ENCODE results near the gene HS6ST3. TPM values are rescaled to one million over a fixed set of nuclear protein-coding genes. Genes with fewer than 3 reads are reported as not detected.

HS6ST3 gene
- total RNA-seq, 1 donor from 2014 or later = under 0.01 TPM

- no peak for FAIRE-seq
- Histone ChIP-seq H3K36me3 (ENCODE audit: control insufficient read depth, insufficient read depth, low read length) (no peaks in the 10 kb centered on the region), H3K27me3 (ENCODE audit: control insufficient read depth, insufficient read depth, low read length) (no peaks in the 10 kb centered on the region), H3K4me3 (ENCODE audit: low read depth, low read length) (no peak overlapping the region)
- DNase-seq (ENCODE audit: low read depth) = no peak
- TF ChIP-seq CTCF (IDR thresholded peaks at IDR 0.05; ENCODE audit: insufficient read depth, low read length, severe bottlenecking) = no peak
These were observed 195.1 kb downstream of the HS6ST3 start for GRCh38 chr13:96284971-96285370.

DNA sequence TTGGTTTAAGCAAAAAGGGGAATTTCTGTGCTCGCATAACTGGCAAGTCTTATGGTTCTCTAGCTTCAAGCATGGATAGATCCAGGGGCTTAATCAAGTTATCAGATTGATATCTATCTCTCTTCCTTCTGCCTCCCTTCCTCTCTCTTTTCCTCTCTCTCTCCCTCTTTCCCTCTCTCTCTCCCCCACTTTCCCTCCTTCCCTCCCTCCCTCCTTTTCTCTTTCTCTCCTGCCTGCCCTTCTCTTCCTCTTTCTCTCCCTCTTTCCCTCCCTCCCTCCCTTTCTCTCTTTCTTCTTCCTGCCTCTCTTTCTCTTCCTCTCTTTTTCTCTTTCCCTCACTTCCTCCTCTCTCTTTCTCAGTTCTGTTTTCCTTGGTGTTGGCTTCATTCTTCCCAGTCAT lies 195.8 kb downstream of the HS6ST3 start:
- Histone ChIP-seq H3K36me3 (ENCODE audit: control insufficient read depth, insufficient read depth, low read length) (no peaks in the 10 kb centered on the region), H3K27me3 (ENCODE audit: control insufficient read depth, insufficient read depth, low read length) (no peaks in the 10 kb centered on the region), H3K4me3 (ENCODE audit: low read depth, low read length) (no peak overlapping the region)
- DNase-seq (ENCODE audit: low read depth) (no peak), FAIRE-seq (no peak)
- no peak for TF ChIP-seq CTCF (IDR thresholded peaks at IDR 0.05; ENCODE audit: insufficient read depth, low read length, severe bottlenecking)

DNA sequence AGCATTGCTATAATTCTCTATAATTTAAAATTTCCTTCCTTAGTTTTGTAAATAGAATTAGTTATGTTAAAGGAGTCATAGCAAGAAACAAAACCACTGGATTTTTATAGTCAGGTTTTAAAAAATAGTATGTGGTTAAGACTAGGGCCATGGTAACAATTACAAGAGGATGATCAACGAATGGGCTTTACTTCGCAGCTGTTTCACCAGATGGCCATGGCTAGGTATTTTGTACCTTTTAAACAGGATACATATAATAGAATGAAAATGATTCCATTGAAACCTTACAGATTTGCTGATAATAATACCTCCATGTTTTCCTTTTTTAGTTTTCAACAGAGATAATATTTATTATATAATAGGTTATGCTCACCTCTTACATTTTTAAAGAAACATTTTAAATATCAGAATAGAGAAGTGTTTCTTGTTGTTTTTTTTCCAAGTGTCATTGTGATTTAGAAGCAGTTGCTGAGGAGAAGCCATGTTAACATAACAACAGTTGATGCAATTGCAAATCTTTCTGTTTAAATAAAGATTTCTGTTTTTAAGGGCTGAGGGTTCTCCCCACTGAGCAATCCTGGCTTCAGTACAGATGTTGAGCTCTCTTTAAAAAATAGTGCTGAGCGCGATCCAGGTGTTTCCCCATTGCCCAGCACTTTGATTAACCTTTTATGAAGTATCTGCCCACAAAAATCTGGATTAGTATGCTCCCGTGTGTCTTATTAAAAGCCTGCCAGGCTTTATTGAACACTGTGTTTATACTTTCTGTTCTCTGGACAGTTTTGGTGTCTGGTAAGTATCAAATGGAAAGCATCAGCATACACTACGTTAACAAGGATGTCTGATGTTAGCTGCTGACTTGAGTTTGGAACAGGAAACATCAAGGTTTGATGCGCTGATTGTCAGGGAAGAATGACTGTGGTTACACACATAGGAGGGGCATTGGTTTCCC lies 205.3 kb downstream of the HS6ST3 start:
- no peak for FAIRE-seq
- Histone ChIP-seq H3K4me3 (ENCODE audit: low read depth, low read length) (no peak overlapping the region), H3K27me3 (ENCODE audit: control insufficient read depth, insufficient read depth, low read length) (no peaks in the 10 kb centered on the region), H3K36me3 (ENCODE audit: control insufficient read depth, insufficient read depth, low read length) (no peaks in the 10 kb centered on the region)
- no peak for DNase-seq (ENCODE audit: low read depth)
- TF ChIP-seq CTCF (IDR thresholded peaks at IDR 0.05; ENCODE audit: insufficient read depth, low read length, severe bottlenecking) = no peak

- no peak for TF ChIP-seq CTCF (IDR thresholded peaks at IDR 0.05; ENCODE audit: insufficient read depth, low read length, severe bottlenecking)
- Histone ChIP-seq H3K4me3 (ENCODE audit: low read depth, low read length) (no peak overlapping the region), H3K27me3 (ENCODE audit: control insufficient read depth, insufficient read depth, low read length) (no peaks in the 10 kb centered on the region), H3K36me3 (ENCODE audit: control insufficient read depth, insufficient read depth, low read length) (no peaks in the 10 kb centered on the region)
- no peak for DNase-seq (ENCODE audit: low read depth)
- no peak for FAIRE-seq
These were observed 207.5 kb downstream of the HS6ST3 start for GRCh38 chr13:96297360-96297759.

DNA sequence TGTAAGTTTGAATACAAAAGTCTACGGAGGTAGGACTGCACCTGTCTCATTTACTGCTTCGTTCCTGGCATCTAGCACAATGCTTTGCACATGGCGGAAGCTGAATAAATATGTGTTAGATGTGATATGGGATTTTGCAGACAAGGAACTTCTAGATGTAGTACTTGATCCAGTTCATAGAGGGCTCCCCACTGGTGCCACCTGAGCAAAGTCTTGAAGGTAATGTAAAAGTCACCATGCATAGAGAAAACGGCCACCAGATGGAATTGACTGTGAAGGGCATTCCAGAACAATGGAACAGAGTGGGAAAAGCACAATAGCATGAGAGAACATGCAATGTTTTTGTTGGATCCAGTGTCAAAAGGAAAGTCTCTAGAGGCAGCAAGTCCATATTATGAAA lies 209.3 kb downstream of the HS6ST3 start:
- Histone ChIP-seq H3K36me3 (ENCODE audit: control insufficient read depth, insufficient read depth, low read length) (no peaks in the 10 kb centered on the region), H3K27me3 (ENCODE audit: control insufficient read depth, insufficient read depth, low read length) (no peaks in the 10 kb centered on the region), H3K4me3 (ENCODE audit: low read depth, low read length) (no peak overlapping the region)
- FAIRE-seq (no peak), DNase-seq (ENCODE audit: low read depth) (no peak)
- TF ChIP-seq CTCF (IDR thresholded peaks at IDR 0.05; ENCODE audit: insufficient read depth, low read length, severe bottlenecking) = no peak

All from bronchial epithelial cell (primary cell).